M059J (cell line): ENCODE results near the gene NFE2L2. TPM values are rescaled to one million over a fixed set of nuclear protein-coding genes. Genes with fewer than 3 reads are reported as not detected.
"Not testable (repeated sequence)": the region's sequence is repeated elsewhere in the genome, so short reads cannot be mapped to it uniquely, and the experiment has no call there.

Source experiments
- DNase-seq: peaks from one replicate; pipeline ENCODE4 v3.0.0-alpha.2; 2012; ENCODE audit warnings: low read depth
- total RNA-seq: library from RNA; depleted of rRNA; stranded (reverse); fragments of >200 nt; shearing (Covaris generic); gene quantifications from 2 replicates; pipeline ENCODE4 v1.2.3, GENCODE V29; 2014

NFE2L2 gene
- total RNA-seq, 1 experiment from 2014 or later = 66.0 TPM

GRCh38 chr2:177257471-177257870 is 7.1 kb downstream of the NFE2L2 start:
- DNase-seq = no peak

GRCh38 chr2:177256695-177257094 is 7.8 kb downstream of the NFE2L2 start:
- no peak for DNase-seq

- DNase-seq = no peak
These were observed 8.5 kb downstream of the NFE2L2 start for GRCh38 chr2:177256026-177256425.

- DNase-seq = no peak
These were observed 9.3 kb downstream of the NFE2L2 start for GRCh38 chr2:177255227-177255601.

- DNase-seq = no peak
These were observed 9.9 kb downstream of the NFE2L2 start for GRCh38 chr2:177254433-177255226.

GRCh38 chr2:177253704-177254103 is 10.8 kb downstream of the NFE2L2 start:
- DNase-seq = no peak

- DNase-seq = no peak
These were observed 11.6 kb downstream of the NFE2L2 start for GRCh38 chr2:177252808-177253531.

GRCh38 chr2:177251165-177251542 is 13.4 kb downstream of the NFE2L2 start:
- DNase-seq = no peak

- no peak for DNase-seq
These were observed 14.1 kb downstream of the NFE2L2 start for GRCh38 chr2:177250461-177250860.

GRCh38 chr2:177249038-177249437 is 15.5 kb downstream of the NFE2L2 start:
- no peak for DNase-seq

- no peak for DNase-seq
These were observed 16.7 kb downstream of the NFE2L2 start for GRCh38 chr2:177247693-177248262.

- DNase-seq = not testable (repeated sequence)
These were observed 17.9 kb downstream of the NFE2L2 start for GRCh38 chr2:177246523-177247030.

GRCh38 chr2:177246000-177246399 is 18.5 kb downstream of the NFE2L2 start:
- peak; percentile 50 for DNase-seq

- DNase-seq = peak; percentile 95
These were observed 19.5 kb downstream of the NFE2L2 start for GRCh38 chr2:177245010-177245422.

- DNase-seq = peak; percentile 41
These were observed 20.2 kb downstream of the NFE2L2 start for GRCh38 chr2:177244244-177244771.

- DNase-seq = peak; percentile 59
These were observed 21.1 kb downstream of the NFE2L2 start for GRCh38 chr2:177243476-177243875.

GRCh38 chr2:177243073-177243472 is 21.5 kb downstream of the NFE2L2 start:
- DNase-seq = no peak

GRCh38 chr2:177242121-177242987 is 22.2 kb downstream of the NFE2L2 start:
- DNase-seq = peak; percentile 93

GRCh38 chr2:177241711-177242120 is 22.8 kb downstream of the NFE2L2 start:
- peak; percentile 33 for DNase-seq

GRCh38 chr2:177239932-177240630 is 24.4 kb downstream of the NFE2L2 start:
- peak; percentile 81 for DNase-seq

- no peak for DNase-seq
These were observed 25.5 kb downstream of the NFE2L2 start for GRCh38 chr2:177239053-177239452.
